Activated T-cell treated with anti-CD3 and anti-CD28 coated beads, Interleukin-2, amount 50 U/mL, for 72 hours (primary cell): Measurements from ENCODE around the gene ANP32D. TPM values are rescaled to one million over a fixed set of nuclear protein-coding genes. Genes with fewer than 3 reads are reported as not detected.
"Not testable (repeated sequence)": the region's sequence is repeated elsewhere in the genome, so short reads cannot be mapped to it uniquely, and the experiment has no call there.

Experiments
- ATAC-seq, 2 donors: fragments of 150-1000 bp; cut with Tn5 transposase; replicated peaks in 1 of 2; 2 replicates each; pipeline ENCODE4 v1.10.0; 2021; ENCODE audit warnings: moderate library complexity in 2 of 2, mild to moderate bottlenecking in 1 of 2
- DNase-seq, 2 donors: peaks; one replicate each; pipeline ENCODE4 v3.0.0; 2021 to 2022; ENCODE audit warnings: mixed read lengths in 1 of 2
- H3K27ac Mint-ChIP-seq: one replicate; pipeline ENCODE4 v1.8.0; 2022; ENCODE audit warnings: mild to moderate bottlenecking, moderate library complexity, mixed read lengths
- H3K27me3 Mint-ChIP-seq: one replicate; pipeline ENCODE4 v1.8.0; 2022; ENCODE audit warnings: low read depth, mixed read lengths
- H3K36me3 Mint-ChIP-seq, 2 donors: one replicate each; pipeline ENCODE4 v1.8.0; 2022; ENCODE audit warnings: mixed read lengths in 2 of 2, mild to moderate bottlenecking in 1 of 2; ENCODE audit not compliant: insufficient read depth in 2 of 2
- H3K4me1 Mint-ChIP-seq: one replicate; pipeline ENCODE4 v1.8.0; 2022; ENCODE audit warnings: low read depth, mixed read lengths
- H3K4me3 Mint-ChIP-seq, 2 donors: one replicate each; pipeline ENCODE4 v1.8.0; 2022; ENCODE audit warnings: mild to moderate bottlenecking in 2 of 2, mixed read lengths in 2 of 2, moderate library complexity in 2 of 2
- H3K9me3 Mint-ChIP-seq, 2 donors: one replicate each; pipeline ENCODE4 v1.8.0; 2022; ENCODE audit warnings: mixed read lengths in 2 of 2
- total RNA-seq, 2 donors: library from RNA; stranded (reverse); gene quantifications; one replicate each; pipeline ENCODE4 v1.2.3, GENCODE V29; 2022

ANP32D gene
- total RNA-seq, 2 donors from 2014 or later, result not detected

GRCh38 chr12:48459259-48459658 lies 13.1 kb upstream of the ANP32D start:
- no peak for DNase-seq
- ATAC-seq, result no peak
- Mint-ChIP-seq H3K9me3 (no peaks in the 10 kb centered on the region), H3K36me3 (no peaks in the 10 kb centered on the region), H3K4me1 (no peaks in the 10 kb centered on the region), H3K27ac (no peak overlapping the region), H3K27me3 (peaks cover 15% of the 10 kb centered on the region), H3K4me3 (no peak overlapping the region)

GRCh38 chr12:48469027-48469426 lies 3.3 kb upstream of the ANP32D start:
- DNase-seq, H3K4me3 Mint-ChIP-seq, H3K27ac Mint-ChIP-seq, H3K4me1 Mint-ChIP-seq, ATAC-seq: not testable (repeated sequence)
- Mint-ChIP-seq H3K36me3 (peaks cover 19% of the 10 kb centered on the region in 2 donors), H3K9me3 (peaks cover 20% of the 10 kb centered on the region in 2 donors), H3K27me3 (peaks cover 15% of the 10 kb centered on the region)

GRCh38 chr12:48473061-48473460 lies 702 bp downstream of the ANP32D start:
- ATAC-seq (no peak), DNase-seq (no peak)
- Mint-ChIP-seq H3K4me3 (no peak overlapping the region), H3K9me3 (peaks cover 19 to 23% of the 10 kb centered on the region in 2 donors), H3K27me3 (peaks cover 11% of the 10 kb centered on the region), H3K36me3 (peaks cover 17 to 18% of the 10 kb centered on the region in 2 donors), H3K4me1 (no peaks in the 10 kb centered on the region), H3K27ac (no peak overlapping the region)

GRCh38 chr12:48474497-48474896 lies 2.1 kb downstream of the ANP32D start:
- Mint-ChIP-seq H3K27me3 (peaks cover 11% of the 10 kb centered on the region), H3K36me3 (peaks cover 13 to 15% of the 10 kb centered on the region in 2 donors), H3K9me3 (peaks cover 15 to 21% of the 10 kb centered on the region in 2 donors)
- not testable (repeated sequence) for DNase-seq, H3K4me1 Mint-ChIP-seq, H3K27ac Mint-ChIP-seq, ATAC-seq, H3K4me3 Mint-ChIP-seq

GRCh38 chr12:48482198-48482597 lies 9.8 kb downstream of the ANP32D start, which contains the start of gene C12orf54:
C12orf54 (plus strand) TSS chr12:48482498; CDS start chr12:48483297, 799 bp downstream.
- Mint-ChIP-seq H3K4me1 (no peaks in the 10 kb centered on the region), H3K9me3 (no peaks in the 10 kb centered on the region), H3K27ac (no peak within 1 kb of the TSS), H3K4me3 (no peak within 1 kb of the TSS), H3K36me3 (peaks cover 0 to 2% of the 10 kb centered on the region in 2 donors), H3K27me3 (peaks cover 8% of the 10 kb centered on the region)
- no peak for ATAC-seq
- no peak for DNase-seq

GRCh38 chr12:48482930-48483329 lies 10.6 kb downstream of the ANP32D start:
- Mint-ChIP-seq H3K27ac (no peak overlapping the region), H3K9me3 (no peaks in the 10 kb centered on the region), H3K36me3 (peaks cover 0 to 2% of the 10 kb centered on the region in 2 donors), H3K4me1 (no peaks in the 10 kb centered on the region), H3K27me3 (peaks cover 8% of the 10 kb centered on the region), H3K4me3 (no peak overlapping the region)
- no peak for DNase-seq
- ATAC-seq, result no peak

- DNase-seq (no peak), ATAC-seq (no peak)
- no peak overlapping the region for H3K4me3 Mint-ChIP-seq
- H3K9me3 Mint-ChIP-seq, result no peaks in the 10 kb centered on the region
- peaks cover 8% of the 10 kb centered on the region for H3K27me3 Mint-ChIP-seq
- H3K27ac Mint-ChIP-seq, result no peak overlapping the region
- H3K36me3 Mint-ChIP-seq, result no peaks in the 10 kb centered on the region
- H3K4me1 Mint-ChIP-seq, result peaks cover 18% of the 10 kb centered on the region
Measured at GRCh38 chr12:48486261-48486660, 13.9 kb downstream of the ANP32D start.

GRCh38 chr12:48486679-48487078 lies 14.3 kb downstream of the ANP32D start:
- Mint-ChIP-seq H3K9me3 (no peaks in the 10 kb centered on the region), H3K36me3 (no peaks in the 10 kb centered on the region), H3K27me3 (peaks cover 8% of the 10 kb centered on the region), H3K4me1 (peaks cover 18% of the 10 kb centered on the region), H3K4me3 (no peak overlapping the region), H3K27ac (no peak overlapping the region)
- ATAC-seq, result no peak
- no peak for DNase-seq

GRCh38 chr12:48489012-48489411 lies 16.7 kb downstream of the ANP32D start:
- Mint-ChIP-seq H3K4me3 (peak overlapping the region in 1 of 2 donors; percentile 12), H3K4me1 (peaks cover 18% of the 10 kb centered on the region), H3K27ac (no peak overlapping the region), H3K9me3 (no peaks in the 10 kb centered on the region), H3K36me3 (no peaks in the 10 kb centered on the region), H3K27me3 (peaks cover 8% of the 10 kb centered on the region)
- ATAC-seq, result peak; percentile 93 to 99
- DNase-seq, result no peak

- H3K4me3 Mint-ChIP-seq, H3K36me3 Mint-ChIP-seq, DNase-seq, H3K27ac Mint-ChIP-seq, ATAC-seq, H3K27me3 Mint-ChIP-seq, H3K9me3 Mint-ChIP-seq: not testable (repeated sequence)
- peaks cover 18% of the 10 kb centered on the region for H3K4me1 Mint-ChIP-seq
Measured at GRCh38 chr12:48489456-48489855, 17.1 kb downstream of the ANP32D start.

GRCh38 chr12:48500281-48500680 lies 27.9 kb downstream of the ANP32D start:
- not testable (repeated sequence) for H3K9me3 Mint-ChIP-seq

GRCh38 chr12:48506836-48507235 lies 34.5 kb downstream of the ANP32D start:
- not testable (repeated sequence) for H3K4me1 Mint-ChIP-seq, H3K9me3 Mint-ChIP-seq, H3K4me3 Mint-ChIP-seq, ATAC-seq, H3K36me3 Mint-ChIP-seq, H3K27ac Mint-ChIP-seq, DNase-seq
- H3K27me3 Mint-ChIP-seq, result peaks cover 33% of the 10 kb centered on the region

More at GRCh38 chr12:48500281-48500680, 27.9 kb downstream of the ANP32D start:
- ATAC-seq, H3K27ac Mint-ChIP-seq, DNase-seq, H3K4me3 Mint-ChIP-seq, H3K4me1 Mint-ChIP-seq, H3K36me3 Mint-ChIP-seq: not testable (repeated sequence)
- H3K27me3 Mint-ChIP-seq, result peaks cover 29% of the 10 kb centered on the region

GRCh38 chr12:48508987-48509386 lies 36.6 kb downstream of the ANP32D start:
- Mint-ChIP-seq H3K4me1 (peaks cover 12% of the 10 kb centered on the region), H3K4me3 (no peak overlapping the region), H3K36me3 (peaks cover 3 to 10% of the 10 kb centered on the region in 2 donors), H3K27me3 (peaks cover 23% of the 10 kb centered on the region), H3K27ac (no peak overlapping the region), H3K9me3 (peaks cover 2 to 5% of the 10 kb centered on the region in 2 donors)
- DNase-seq, result no peak
- ATAC-seq, result no peak

- Mint-ChIP-seq H3K4me3 (no peak overlapping the region), H3K27me3 (peaks cover 12% of the 10 kb centered on the region), H3K27ac (no peak overlapping the region), H3K9me3 (peaks cover 5 to 7% of the 10 kb centered on the region in 2 donors), H3K4me1 (peaks cover 12% of the 10 kb centered on the region), H3K36me3 (peaks cover 3 to 12% of the 10 kb centered on the region in 2 donors)
- DNase-seq (no peak), ATAC-seq (no peak)
Measured at GRCh38 chr12:48510111-48510510, 37.8 kb downstream of the ANP32D start.
